Coronary artery (tissue), 2 donors: ENCODE data around the gene LRRN3.

ENCODE experiments used
- DNase-seq: peaks from one replicate; pipeline ENCODE4 v3.0.0-alpha.2; 2017; ENCODE audit warnings: low spot score
- H3K27ac ChIP-seq, 2 donors: fragments of 200-600 bp; sonication (generic); one replicate each; pipeline ENCODE4 v1.5.1; 2016 to 2019
- H3K4me3 ChIP-seq: fragments of 200-600 bp; sonication (generic); 2 replicates; pipeline ENCODE4 v1.5.1; 2016; ENCODE audit warnings: mild to moderate bottlenecking, moderate library complexity
- CTCF ChIP-seq: fragments of 200-600 bp; sonication (generic); IDR thresholded peaks from one replicate; pipeline ENCODE4 v1.5.1; 2019; ENCODE audit warnings: antibody characterized with exemption

Gene LRRN3

GRCh38 chr7:111103678-111104274 lies 12.8 kb downstream of the LRRN3 start:
- DNase-seq: no peak
- TF ChIP-seq CTCF: no peak
- no peak overlapping the region for H3K27ac ChIP-seq

GRCh38 chr7:111104710-111105109 lies 13.8 kb downstream of the LRRN3 start:
- DNase-seq: no peak
- no peak for TF ChIP-seq CTCF
- H3K4me3 ChIP-seq: no peak overlapping the region
- no peak overlapping the region for H3K27ac ChIP-seq

More at GRCh38 chr7:111103678-111104274, 12.8 kb downstream of the LRRN3 start:
- H3K4me3 ChIP-seq: no peak overlapping the region

- DNase-seq: no peak
- TF ChIP-seq CTCF: no peak
- Histone ChIP-seq H3K27ac (no peak overlapping the region), H3K4me3 (no peak overlapping the region)
Observed at GRCh38 chr7:111105269-111105668, 14.3 kb downstream of the LRRN3 start.

GRCh38 chr7:111107579-111107978 lies 16.7 kb downstream of the LRRN3 start:
- no peak overlapping the region for H3K4me3 ChIP-seq
- DNase-seq: no peak
- H3K27ac ChIP-seq: no peak overlapping the region
- TF ChIP-seq CTCF: no peak

GRCh38 chr7:111108000-111108399 lies 17.1 kb downstream of the LRRN3 start:
- Histone ChIP-seq H3K27ac (no peak overlapping the region), H3K4me3 (no peak overlapping the region)
- TF ChIP-seq CTCF: no peak
- DNase-seq: no peak

- Histone ChIP-seq H3K27ac (no peak overlapping the region), H3K4me3 (no peak overlapping the region)
- no peak for DNase-seq
- no peak for TF ChIP-seq CTCF
Observed at GRCh38 chr7:111108496-111108895, 17.6 kb downstream of the LRRN3 start.

- Histone ChIP-seq H3K27ac (no peak overlapping the region), H3K4me3 (no peak overlapping the region)
- DNase-seq: no peak
- TF ChIP-seq CTCF: no peak
Observed at GRCh38 chr7:111112439-111112838, 21.5 kb downstream of the LRRN3 start.
